Suppressor macrophage treated with lipopolysaccharide for 1 hour (primary cell): Measurements from ENCODE around the gene ZNF425.
"Not testable (repeated sequence)": the region's sequence is repeated elsewhere in the genome, so short reads cannot be mapped to it uniquely, and the experiment has no call there.

Experiments
- DNase-seq, 3 donors: peaks; one replicate each; pipeline ENCODE4 v3.0.0-alpha.2; 2020 to 2022

The ZNF425 gene

GRCh38 chr7:149072438-149072775 lies 53.7 kb downstream of the ZNF425 start:
- no peak for DNase-seq

- DNase-seq, result peak; percentile 55 to 63 (median 60)
These were observed 54.3 kb downstream of the ZNF425 start for GRCh38 chr7:149071641-149072437.

- no peak for DNase-seq
These were observed 54.9 kb downstream of the ZNF425 start for GRCh38 chr7:149071182-149071635.

- no peak for DNase-seq
These were observed 55.6 kb downstream of the ZNF425 start for GRCh38 chr7:149070372-149071125.

DNA sequence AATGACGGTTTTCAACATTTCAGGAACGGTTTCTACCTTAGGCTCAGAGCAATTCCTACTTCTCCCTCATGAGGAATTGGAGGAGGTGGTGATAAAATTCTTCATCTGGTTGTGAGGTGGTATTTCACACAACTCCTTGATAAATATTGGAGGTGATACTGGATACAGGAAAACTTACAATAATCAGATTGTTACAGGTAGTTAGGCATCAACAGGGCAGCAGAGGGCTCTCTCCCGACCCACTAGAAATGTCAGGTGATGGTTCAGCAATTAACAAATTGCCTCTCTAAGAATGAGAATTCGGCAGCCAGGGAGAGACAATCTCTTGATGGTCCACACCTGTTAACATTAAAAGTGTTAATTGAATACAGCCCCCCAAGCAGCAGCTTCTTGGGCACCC lies 58.3 kb downstream of the ZNF425 start:
- DNase-seq, result no peak

- peak; percentile 30 to 67 (median 56) for DNase-seq
These were observed 62.6 kb downstream of the ZNF425 start for GRCh38 chr7:149063476-149063875.

DNA sequence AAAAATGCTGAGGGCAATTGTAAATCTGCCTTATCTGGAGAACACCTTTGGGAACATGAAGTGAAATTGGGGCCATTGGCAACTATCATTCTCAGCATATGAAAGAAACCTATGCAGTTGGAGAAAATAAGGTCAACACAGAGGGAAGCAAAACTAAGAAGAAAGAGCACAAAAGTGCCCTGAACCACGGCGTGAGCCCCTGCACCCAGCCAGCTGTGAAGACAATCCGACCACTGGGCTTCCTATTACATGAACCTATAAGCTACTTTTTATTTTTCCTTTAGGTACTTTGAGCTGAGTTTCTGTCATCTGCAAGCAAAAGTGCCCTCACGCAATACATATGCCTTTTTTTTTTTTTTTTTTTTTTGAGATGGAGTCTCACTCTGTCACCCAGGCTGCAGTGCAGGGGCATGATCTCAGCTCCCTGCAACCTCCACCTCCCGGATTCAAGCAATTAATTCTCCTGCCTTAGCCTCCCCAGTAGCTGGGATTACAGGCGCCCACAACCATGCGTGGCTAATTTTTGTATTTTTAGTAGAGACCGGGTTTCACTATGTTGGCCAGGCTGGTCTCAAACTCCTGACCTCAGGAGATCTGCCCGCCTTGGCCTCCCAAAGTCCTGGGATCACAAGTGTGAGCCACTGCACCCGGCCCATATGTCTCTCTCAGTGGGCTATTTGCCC lies 63.8 kb downstream of the ZNF425 start:
- DNase-seq, result not testable (repeated sequence)

DNA sequence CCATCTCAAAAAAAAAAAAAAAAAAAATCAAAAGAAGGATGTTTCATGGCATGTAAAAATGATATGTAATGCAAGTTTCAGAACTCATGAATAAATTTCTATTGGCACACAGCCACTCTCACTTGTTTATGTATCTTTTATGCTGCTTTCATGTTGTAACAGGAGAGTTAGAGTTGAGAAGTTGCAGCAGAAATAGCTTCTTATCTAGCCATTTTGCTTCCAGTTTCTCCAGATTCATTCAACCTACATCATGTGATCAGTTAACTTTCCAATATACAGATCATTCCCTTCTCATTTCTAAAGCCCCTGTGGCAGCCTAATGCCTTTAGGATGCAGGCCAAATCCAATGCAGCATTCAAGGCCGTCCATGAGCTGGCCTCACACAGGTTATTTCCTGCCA lies 66.0 kb downstream of the ZNF425 start:
- no peak for DNase-seq

- DNase-seq, result no peak
These were observed 72.2 kb downstream of the ZNF425 start for GRCh38 chr7:149053885-149054284.

DNA sequence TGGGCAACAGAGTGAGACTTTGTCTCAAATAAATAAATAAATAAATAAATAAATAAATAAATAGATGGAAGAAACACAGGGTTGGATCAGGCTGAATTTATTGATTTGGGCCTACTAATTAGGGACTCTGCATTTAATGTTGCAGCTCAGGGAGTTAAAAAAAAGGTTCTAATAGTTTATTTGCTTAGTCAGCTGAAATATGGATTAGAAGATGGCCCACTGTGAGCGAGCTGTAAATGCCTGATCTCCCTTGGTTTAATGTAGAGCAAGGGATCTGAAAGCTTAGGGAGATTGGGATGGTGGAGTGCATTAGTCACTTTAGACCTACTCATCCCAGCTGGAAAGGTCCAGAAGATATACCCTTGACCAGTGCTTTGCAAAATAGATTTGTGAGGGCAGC lies 72.7 kb downstream of the ZNF425 start:
- DNase-seq, result no peak
